T-helper 1 cell (primary cell): Measurements from ENCODE around the gene FRMD3.

Experiments used
- DNase-seq, 5 donors: peaks; one replicate each; pipeline ENCODE4 v3.0.0-alpha.2; 2012 to 2020

Gene FRMD3

GRCh38 chr9:83327750-83328622, 210.2 kb downstream of the FRMD3 start:
- no peak for DNase-seq

GRCh38 chr9:83327323-83327722, 210.9 kb downstream of the FRMD3 start:
- DNase-seq, result no peak

- no peak for DNase-seq
These were observed 215.1 kb downstream of the FRMD3 start for GRCh38 chr9:83323148-83323547.

DNA sequence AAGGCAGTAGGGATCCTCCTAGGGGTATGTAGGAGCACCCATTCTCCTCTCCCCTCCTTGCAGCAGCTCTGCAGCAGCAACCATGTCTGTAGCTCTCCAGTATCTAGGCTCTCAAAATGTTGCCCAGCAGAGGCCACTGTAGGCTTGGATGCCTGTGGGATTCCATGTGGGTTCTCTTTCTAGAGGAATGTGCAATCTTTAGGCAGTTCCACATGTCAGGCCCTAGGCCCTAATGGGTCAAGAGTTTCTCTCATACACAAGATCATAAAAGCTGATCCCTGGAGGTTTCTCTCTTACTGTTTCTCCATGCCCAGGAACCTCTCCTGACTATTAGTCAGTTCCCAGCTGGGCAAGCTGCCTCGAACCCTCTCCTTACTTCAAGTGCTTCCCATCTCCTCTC, 215.8 kb downstream of the FRMD3 start:
- DNase-seq, result no peak

DNA sequence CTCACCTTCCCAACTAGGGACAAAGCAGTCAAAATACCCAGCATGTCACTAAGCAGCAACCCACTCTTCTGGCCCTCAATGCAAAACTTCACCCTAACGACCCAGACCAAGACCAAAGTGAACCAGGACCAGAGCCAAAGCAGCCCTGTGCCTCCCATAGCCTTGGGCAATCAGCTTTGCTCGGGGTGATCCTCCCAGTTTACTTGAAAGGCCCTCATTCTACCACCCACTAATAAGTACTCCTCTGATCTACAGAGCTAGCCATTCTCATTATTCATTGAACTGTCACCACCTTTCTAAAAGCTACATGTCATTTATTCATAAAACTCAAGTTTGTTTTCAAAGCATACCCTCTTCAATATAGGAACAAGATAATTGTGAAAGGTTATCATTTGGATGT, 221.0 kb downstream of the FRMD3 start:
- no peak for DNase-seq

DNA sequence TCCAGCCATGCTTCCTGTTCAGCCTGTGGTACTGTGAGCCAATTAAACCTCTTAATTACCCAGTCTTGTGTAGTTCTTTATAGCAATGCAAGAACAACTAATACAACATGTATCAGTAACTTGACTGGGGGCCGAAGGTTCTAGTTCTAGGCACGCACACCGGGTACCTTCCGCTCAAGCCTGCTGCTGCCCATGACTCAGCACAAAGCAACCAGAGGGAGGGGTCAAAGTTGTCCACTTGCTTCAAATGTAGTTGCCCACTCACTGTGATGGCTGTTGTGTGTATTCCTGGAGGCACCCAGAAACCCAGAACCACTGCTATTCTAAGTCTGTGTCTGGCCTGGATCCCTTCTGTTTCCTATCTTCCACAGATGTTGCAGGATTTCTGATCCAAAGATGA, 222.6 kb downstream of the FRMD3 start:
- no peak for DNase-seq

- DNase-seq, result no peak
These were observed 224.4 kb downstream of the FRMD3 start for GRCh38 chr9:83313781-83314180.

DNA sequence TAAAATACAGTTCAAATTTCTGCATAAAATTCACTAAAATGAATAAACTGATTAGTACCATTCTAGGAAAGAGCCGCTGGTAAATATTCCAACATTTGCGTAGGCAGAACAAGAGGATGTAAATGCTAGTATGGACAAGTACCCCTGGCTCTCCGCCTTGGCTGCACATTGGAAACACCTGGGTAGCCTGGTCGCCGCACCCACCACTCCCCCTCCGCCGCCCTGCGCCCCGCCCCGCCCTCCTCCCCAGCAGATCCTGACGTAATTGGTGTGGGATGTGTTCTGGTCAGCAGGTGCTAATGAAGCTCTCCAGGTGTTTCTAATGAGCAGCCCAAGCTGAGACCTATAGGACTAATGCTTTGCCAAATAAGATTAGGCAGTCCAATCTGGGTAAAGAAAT, 225.7 kb downstream of the FRMD3 start:
- DNase-seq, result no peak

DNA sequence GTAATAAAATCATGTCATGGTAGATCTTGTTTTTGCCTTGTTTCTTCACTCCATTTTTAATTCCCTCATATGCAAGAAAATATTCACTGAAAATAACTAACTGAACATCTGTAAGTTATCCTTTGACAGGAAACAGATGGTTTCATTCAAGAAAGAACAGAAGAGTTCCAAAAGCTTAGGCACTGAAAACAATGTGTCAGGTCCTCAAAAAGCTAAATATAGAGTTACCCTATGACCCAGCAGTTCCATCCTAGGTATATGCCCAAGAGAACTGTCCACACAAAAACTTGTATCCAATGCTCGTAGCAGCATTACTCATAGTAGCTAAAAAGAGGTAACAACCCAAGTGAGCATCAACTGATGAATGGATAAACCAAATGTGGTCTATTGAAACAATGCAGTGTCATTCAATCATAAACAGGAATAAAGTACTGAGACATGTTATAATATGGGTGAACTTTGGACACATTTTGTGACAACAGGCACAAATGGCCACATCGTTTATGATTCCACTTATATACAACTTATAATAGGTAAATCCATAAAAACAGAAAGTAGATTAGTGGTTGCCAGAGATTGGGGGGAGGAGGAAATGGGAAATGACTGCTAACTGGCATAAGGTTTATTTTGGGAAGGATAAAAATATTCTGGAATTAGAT, 231.0 kb downstream of the FRMD3 start:
- no peak for DNase-seq

- no peak for DNase-seq
These were observed 233.5 kb downstream of the FRMD3 start for GRCh38 chr9:83304686-83305085.

- DNase-seq, result no peak
These were observed 238.6 kb downstream of the FRMD3 start for GRCh38 chr9:83299571-83299970.

- DNase-seq, result no peak
These were observed 239.1 kb downstream of the FRMD3 start for GRCh38 chr9:83299094-83299493.

DNA sequence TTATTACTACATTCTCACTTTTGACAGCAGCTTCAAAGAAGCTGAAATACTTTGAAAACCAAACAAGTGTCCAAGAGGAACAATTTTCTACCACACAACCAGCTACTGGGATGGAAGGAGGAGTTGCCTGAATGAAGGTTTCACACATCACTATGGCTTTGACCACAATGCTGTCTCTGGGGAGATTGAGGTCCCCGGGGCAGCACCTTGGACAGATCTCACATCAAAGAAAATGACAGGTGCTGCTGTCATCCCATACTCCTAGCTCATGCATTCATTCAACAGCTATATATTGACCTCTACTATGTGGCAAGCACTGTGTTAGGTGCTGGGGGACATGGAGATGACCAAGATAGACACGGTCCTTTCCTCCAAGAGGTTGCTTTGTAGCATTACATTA, 242.1 kb downstream of the FRMD3 start:
- no peak for DNase-seq

DNA sequence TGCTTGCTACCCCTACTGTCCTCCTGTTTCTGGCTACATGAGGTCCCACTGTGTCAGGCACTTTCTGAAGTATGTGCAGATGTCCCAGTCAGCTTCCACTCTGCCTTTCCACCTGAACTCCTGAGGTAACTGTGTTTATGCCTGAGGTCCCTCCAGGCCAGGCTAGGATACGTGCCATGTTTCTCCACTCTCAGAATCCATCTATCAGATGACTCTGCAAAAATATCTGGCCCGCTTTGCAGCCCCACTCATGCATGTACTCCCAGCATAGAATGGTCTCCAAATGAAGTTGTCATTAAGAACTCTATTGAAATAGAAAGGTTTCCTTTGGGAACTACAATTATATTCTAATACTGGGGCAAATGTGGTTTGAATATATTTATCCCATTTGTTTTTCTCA, 243.4 kb downstream of the FRMD3 start:
- DNase-seq, result no peak

GRCh38 chr9:83291196-83291595, 247.0 kb downstream of the FRMD3 start:
- no peak for DNase-seq

GRCh38 chr9:83290692-83291091, 247.5 kb downstream of the FRMD3 start:
- no peak for DNase-seq

DNA sequence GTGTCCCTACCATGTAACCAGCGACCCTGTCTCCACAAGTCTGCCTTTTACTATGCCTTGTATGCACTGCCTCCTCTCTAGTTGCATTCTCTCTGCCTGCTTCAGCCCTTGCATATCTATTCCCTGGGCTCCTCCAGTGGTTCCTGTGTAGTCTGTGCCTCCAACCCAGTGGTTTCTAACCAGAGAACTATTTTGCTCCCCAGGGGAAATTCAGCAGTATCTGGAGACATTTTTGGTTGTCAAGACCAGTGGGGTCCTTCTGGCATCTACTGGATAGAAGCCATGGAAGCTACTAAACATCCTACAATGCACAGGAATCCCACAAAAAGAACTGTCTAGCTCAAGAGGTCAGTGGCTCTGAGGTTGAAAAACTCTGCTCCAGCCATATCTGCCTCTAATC, 251.2 kb downstream of the FRMD3 start:
- no peak for DNase-seq

DNA sequence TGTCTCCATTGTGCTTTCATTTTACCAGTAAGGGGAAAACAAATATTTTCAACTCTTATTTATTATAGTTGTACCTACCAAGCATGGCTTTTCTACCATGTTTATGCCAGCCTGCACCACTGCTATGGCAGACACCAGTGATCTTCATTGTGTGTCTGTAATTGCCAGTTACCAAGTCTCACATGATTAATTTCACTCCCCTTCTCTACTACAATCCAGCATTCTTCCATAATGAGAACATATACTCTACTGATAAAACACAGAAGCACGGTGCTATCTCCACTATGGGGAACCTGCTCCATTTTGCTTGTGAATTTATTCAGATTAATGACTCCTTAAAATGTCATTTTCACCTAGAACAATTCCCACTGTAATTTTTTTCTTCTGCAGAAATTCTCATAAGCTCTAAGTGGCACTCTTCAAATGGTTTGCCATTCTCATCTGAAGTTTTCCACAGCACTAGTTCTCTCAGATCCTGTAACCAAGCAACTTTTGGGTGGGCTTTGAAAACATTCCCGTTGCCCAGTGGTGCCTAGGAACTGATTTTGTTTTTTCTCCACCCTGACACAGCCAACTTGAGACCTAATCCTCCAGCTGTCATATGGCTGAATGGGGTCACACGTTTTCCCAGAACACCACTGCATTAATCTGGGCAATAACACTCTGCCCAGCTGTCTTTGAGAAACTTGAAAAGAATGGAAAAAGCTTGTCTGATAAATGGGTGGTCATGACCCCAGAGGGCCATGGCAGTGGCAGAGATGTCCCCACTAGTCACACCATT, 252.6 kb downstream of the FRMD3 start:
- DNase-seq, result no peak

DNA sequence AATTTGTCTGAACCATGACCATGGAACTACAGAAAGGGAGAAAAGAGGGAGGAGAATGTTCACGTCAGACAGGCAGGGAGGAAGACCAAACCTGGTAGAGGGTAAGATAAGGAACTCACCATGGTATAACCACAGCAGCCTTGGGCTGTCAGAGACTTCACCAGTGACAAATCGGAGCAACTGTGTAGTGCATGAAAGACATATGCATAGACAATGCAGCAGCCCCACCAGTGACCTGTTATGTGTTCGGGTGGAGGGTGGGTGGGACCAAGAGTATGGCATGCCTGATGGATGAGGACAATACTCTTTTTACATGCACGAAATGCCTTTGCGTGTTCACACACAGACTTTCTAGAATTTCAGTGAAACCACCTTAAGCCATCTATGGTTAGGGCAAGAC, 253.5 kb downstream of the FRMD3 start:
- DNase-seq, result no peak

DNA sequence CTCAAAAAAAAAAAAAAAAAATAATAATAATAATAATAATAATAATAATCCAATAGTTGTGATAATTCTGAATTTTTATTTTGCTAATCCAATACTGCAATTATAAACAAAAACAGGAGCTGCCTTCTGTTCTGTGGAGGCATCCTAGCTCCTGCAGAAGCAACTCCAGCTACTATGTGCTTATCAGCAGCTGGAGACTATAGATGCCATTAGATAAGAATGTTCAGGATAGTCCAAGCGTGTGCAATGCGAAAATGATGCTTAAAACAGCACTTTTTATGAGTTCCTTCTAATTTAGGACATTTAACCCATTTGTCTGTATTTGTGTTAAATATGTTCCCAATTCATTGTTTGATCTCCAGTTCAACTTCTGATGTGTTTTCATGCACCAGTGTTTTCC, 254.7 kb downstream of the FRMD3 start:
- DNase-seq, result no peak

DNA sequence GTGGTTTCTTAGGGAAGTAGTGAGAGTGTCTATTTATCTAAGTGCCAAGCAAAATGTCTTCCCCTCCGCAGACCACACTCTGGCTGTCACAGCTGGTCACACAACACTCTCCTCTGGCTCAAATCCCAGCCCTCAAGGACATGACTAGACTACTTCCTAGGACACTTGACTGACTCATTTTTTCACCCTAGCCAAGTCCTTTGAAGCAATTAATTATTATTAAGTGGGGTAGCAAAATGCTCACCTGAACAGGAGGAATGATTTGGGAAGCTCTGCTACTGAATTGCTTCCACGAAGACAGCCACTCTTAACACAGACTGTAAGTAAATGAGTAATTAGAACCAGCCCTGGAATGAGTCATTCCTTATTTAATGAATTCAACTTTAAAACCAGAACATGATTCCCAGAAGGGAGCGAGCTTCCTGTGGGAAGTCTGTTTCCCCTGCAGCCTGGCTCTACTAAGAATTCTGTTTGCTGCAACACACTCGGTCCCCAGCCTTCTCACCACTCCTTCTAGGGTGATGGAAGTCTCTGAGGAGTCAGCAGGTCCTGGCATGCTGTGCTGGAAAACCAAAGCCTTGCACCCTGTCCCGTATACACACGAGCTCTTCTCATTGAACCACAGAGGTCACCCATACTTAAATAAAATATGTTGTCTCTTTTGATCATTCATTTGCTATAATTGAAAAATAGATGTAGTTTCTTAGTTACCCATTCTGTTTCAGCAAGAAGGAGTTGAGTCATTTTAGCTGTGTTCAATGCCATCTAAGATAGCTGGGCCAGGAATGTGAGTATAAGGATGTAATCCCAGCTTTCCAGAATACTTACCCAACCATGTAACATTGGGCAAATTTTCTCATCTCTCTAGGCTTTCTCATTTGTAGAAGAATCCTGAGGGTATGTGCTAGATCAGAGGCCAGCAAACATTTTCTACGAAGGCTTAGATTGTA, 256.6 kb downstream of the FRMD3 start:
- no peak for DNase-seq

- DNase-seq, result no peak
These were observed 257.4 kb downstream of the FRMD3 start for GRCh38 chr9:83280790-83281189.
